Neural cell (in vitro differentiated cells): ENCODE data around the gene ATXN7L3.

Experiments used
- CTCF ChIP-seq: fragments of 450-650 bp; IDR thresholded peaks from 2 replicates; pipeline ENCODE4 v1.5.1; 2014; ENCODE audit warnings: antibody characterized with exemption, mild to moderate bottlenecking, moderate library complexity; ENCODE audit not compliant: poor library complexity, severe bottlenecking
- EZH2 ChIP-seq: fragments of 200-600, 300-800 bp; shearing (Covaris generic), sonication (generic); IDR thresholded peaks from 2 replicates; pipeline ENCODE4 v1.6.1; 2014; ENCODE audit warnings: antibody characterized with exemption, low read length, borderline replicate concordance, mild to moderate bottlenecking; ENCODE audit not compliant: insufficient read depth, poor library complexity, severe bottlenecking
- POLR2AphosphoS5 ChIP-seq: IDR thresholded peaks from 2 replicates; pipeline ENCODE4 v1.6.1; 2012
- RAD21 ChIP-seq: fragments of 450-650 bp; conservative IDR thresholded peaks from 2 replicates; pipeline ENCODE4 v1.6.1; 2014; ENCODE audit warnings: antibody characterized with exemption, mild to moderate bottlenecking, moderate library complexity
- SMC3 ChIP-seq: fragments of 450-650 bp; conservative IDR thresholded peaks from 2 replicates; pipeline ENCODE4 v1.6.1; 2014; ENCODE audit warnings: antibody characterized with exemption, mild to moderate bottlenecking, moderate library complexity; ENCODE audit not compliant: poor library complexity

GRCh38 chr17:44190481-44190880, 9.2 kb downstream of the ATXN7L3 start:
- TF ChIP-seq SMC3 (no peak), CTCF (no peak), RAD21 (no peak), EZH2 (no peak), POLR2AphosphoS5 (no peak)
